ENCODE results near the gene GRB2. TPM values are rescaled to one million over a fixed set of nuclear protein-coding genes. Genes with fewer than 3 reads are reported as not detected.

GRB2 gene
- total RNA-seq, 1 donor from 2014 or later, result 65.7 TPM

- Histone ChIP-seq H3K9me3 (no peaks in the 10 kb centered on the region), H3K36me3 (peaks cover 32 to 33% of the 10 kb centered on the region in 2 donors), H3K4me1 (no peaks in the 10 kb centered on the region), H3K4me3 (no peak overlapping the region), H3K27ac (no peak overlapping the region), H3K27me3 (no peaks in the 10 kb centered on the region)
- intact Hi-C loops (cut with DNase I), result no loop called here
- TF ChIP-seq CTCF (IDR thresholded peaks at IDR 0.05), result no peak
- DNase-seq (ENCODE audit: low spot score in 2 of 2), result no peak
Observed at GRCh38 chr17:75317671-75318070, 87.8 kb downstream of the GRB2 start.

- Histone ChIP-seq H3K36me3 (peaks cover 25 to 28% of the 10 kb centered on the region in 2 donors), H3K4me3 (no peak overlapping the region), H3K27ac (no peak overlapping the region), H3K27me3 (no peaks in the 10 kb centered on the region), H3K9me3 (no peaks in the 10 kb centered on the region), H3K4me1 (no peaks in the 10 kb centered on the region)
- DNase-seq (ENCODE audit: low spot score in 2 of 2), result no peak
- TF ChIP-seq CTCF (IDR thresholded peaks at IDR 0.05), result no peak
- intact Hi-C loops (cut with DNase I), result no loop called here
Observed at GRCh38 chr17:75316253-75316652, 89.2 kb downstream of the GRB2 start.

- H3K27me3 ChIP-seq, result no peaks in the 10 kb centered on the region
- H3K36me3 ChIP-seq, result peaks cover 19 to 23% of the 10 kb centered on the region in 2 donors
- H3K27ac ChIP-seq, result no peak overlapping the region
- intact Hi-C loops (cut with DNase I), result no loop called here
- no peak for DNase-seq (ENCODE audit: low spot score in 2 of 2)
- H3K4me1 ChIP-seq, result no peaks in the 10 kb centered on the region
- no peaks in the 10 kb centered on the region for H3K9me3 ChIP-seq
- no peak overlapping the region for H3K4me3 ChIP-seq
- TF ChIP-seq CTCF (IDR thresholded peaks at IDR 0.05), result no peak
Observed at GRCh38 chr17:75315541-75316243, 89.8 kb downstream of the GRB2 start.

- H3K4me3 ChIP-seq, result no peak overlapping the region
- TF ChIP-seq CTCF (IDR thresholded peaks at IDR 0.05), result no peak
- intact Hi-C loops (cut with DNase I), result no loop called here
- peaks cover 7 to 14% of the 10 kb centered on the region in 2 donors for H3K36me3 ChIP-seq
- H3K27ac ChIP-seq, result peak overlapping the region; percentile 11 to 26
- no peaks in the 10 kb centered on the region for H3K9me3 ChIP-seq
- peak in 1 of 2 donors; percentile 30 for DNase-seq (ENCODE audit: low spot score in 2 of 2)
- H3K4me1 ChIP-seq, result no peaks in the 10 kb centered on the region
- H3K27me3 ChIP-seq, result no peaks in the 10 kb centered on the region
Observed at GRCh38 chr17:75313941-75314551, 91.4 kb downstream of the GRB2 start.

DNA sequence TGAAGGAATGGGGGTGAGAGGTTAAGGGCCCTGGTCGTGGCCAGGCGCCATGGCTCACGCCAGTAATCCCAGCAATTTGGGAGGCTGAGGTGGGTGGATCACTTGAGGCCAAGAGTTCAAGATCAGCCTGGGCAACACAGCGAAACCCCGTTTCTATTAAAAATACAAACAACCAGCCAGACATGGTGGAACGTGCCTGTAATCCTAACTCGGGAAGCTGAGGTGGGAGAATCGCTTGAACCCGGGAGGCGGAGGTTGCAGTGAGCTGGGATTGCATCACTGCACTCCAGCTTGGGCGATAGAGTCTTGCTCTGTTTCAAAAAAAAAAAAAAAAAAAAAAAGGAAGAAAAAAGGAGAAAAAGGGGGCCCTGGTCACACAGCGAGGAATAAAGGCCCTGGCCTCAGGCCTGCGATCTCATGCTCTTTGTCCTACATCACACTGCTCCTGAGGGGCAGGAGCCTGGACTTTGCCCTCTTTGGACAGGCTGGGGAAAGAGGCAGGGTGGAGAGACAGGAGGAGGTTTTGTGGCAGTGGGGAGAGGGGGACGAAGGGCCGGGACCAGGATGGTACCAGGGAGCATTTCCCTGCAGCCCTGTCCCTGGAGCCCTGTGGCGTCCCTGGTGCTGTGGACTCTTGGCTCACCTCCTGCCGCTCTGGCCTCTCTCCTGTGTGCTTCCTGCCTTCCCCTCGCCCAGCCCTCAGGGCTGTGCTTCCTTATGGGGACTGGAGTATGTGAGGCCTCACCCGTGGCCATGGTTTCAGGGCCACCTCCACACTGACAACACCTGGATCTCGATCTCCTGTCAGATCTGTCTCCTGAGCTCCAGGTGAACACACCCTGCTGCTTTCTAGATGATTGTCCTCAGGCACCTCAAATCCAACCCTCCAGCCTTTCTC, 96.5 kb downstream of the GRB2 start:
- intact Hi-C loops (cut with DNase I), result no loop called here
- no peak for TF ChIP-seq CTCF (IDR thresholded peaks at IDR 0.05)
- no peaks in the 10 kb centered on the region for H3K9me3 ChIP-seq
- H3K27me3 ChIP-seq, result no peaks in the 10 kb centered on the region
- H3K36me3 ChIP-seq, result no peaks in the 10 kb centered on the region
- H3K4me1 ChIP-seq, result no peaks in the 10 kb centered on the region
- no peak overlapping the region for H3K4me3 ChIP-seq
- H3K27ac ChIP-seq, result peak overlapping the region; percentile 6 to 30
- no peak for DNase-seq (ENCODE audit: low spot score in 2 of 2)

Measured in ascending aorta (tissue), 2 donors.